K562 (cell line): ENCODE data around the gene FBXW9. TPM values are rescaled to one million over a fixed set of nuclear protein-coding genes. Genes with fewer than 3 reads are reported as not detected.

Experiments used
- ATAC-seq: fragments of 200-7000 bp; cut with Tn5 transposase; 3 replicates; pipeline ENCODE4 v1.9.1; 2020; ENCODE audit warnings: moderate library complexity
- BruUV-seq: library from RNA; stranded (reverse); fragments of 400-500 nt; replicated peaks from 2 replicates; lab custom pipeline; 2021; lab: Mats Ljungman, UMichigan
- CTCF ChIA-PET: fragments of 300-600 bp; formaldehyde crosslinking; extraction: SDS; loops from one replicate; lab custom pipeline; 2021; ENCODE audit warnings: low intra/inter-chr PET ratio; lab: Yijun Ruan, JAX
- POLR2A ChIA-PET: fragments of 300-600, 350-650 bp; sonication (Branson Sonifier 250); formaldehyde crosslinking; extraction: SDS; loops from one replicate; lab custom pipeline; 2021; ENCODE audit warnings: antibody characterized with exemption, inconsistent platforms; lab: Yijun Ruan, JAX
- DNase-seq, 4 experiments: peaks; one replicate each; pipeline versions ENCODE4 v3.0.0 to v3.0.0-alpha.2; 2011 to 2018; ENCODE audit warnings: low spot score in 3 of 4, mixed read lengths in 3 of 4; ENCODE audit errors: extremely low read depth in 1 of 4
- FAIRE-seq: peaks from 2 replicates; lab custom pipeline; 2011; peaks lifted over from hg19 to GRCh38; lab: Jason Lieb, UNC
- H2AFZ ChIP-seq: 2 replicates; pipeline ENCODE4 v1.6.0; 2011; ENCODE audit warnings: low read depth, low read length, control low read depth, inconsistent platforms
- H3K27ac ChIP-seq: fragments of 200-600 bp; 3 replicates; pipeline ENCODE4 v1.8.0; 2011; ENCODE audit warnings: low read depth, mild to moderate bottlenecking, control low read depth, inconsistent platforms, low read length, moderate library complexity, mixed read lengths; ENCODE audit errors: extremely low read depth
- H3K27me3 ChIP-seq, 2 experiments: fragments of 300-600 bp in 1 of 2; 2 replicates in 1 of 2; 3 replicates in 1 of 2; pipeline versions ENCODE4 v1.6.0 to v1.8.0; 2011; ENCODE audit warnings: inconsistent platforms in 2 of 2, low read length in 2 of 2, mild to moderate bottlenecking in 1 of 2, mixed read lengths in 1 of 2, moderate library complexity in 1 of 2; ENCODE audit not compliant: control insufficient read depth in 2 of 2, insufficient read depth in 2 of 2
- H3K36me3 ChIP-seq: fragments of 300-600 bp; 3 replicates; pipeline ENCODE4 v1.8.0; 2011; ENCODE audit warnings: mild to moderate bottlenecking, low read length, inconsistent platforms; ENCODE audit not compliant: control insufficient read depth, insufficient read depth
- H3K4me1 ChIP-seq, 2 experiments: fragments of 200-600 bp in 1 of 2; replicated peaks in 1 of 2; 2 replicates in 1 of 2; 3 replicates in 1 of 2; pipeline versions ENCODE4 v1.5.1 to v1.8.0; 2011; ENCODE audit warnings: inconsistent platforms in 2 of 2, low read length in 2 of 2, mild to moderate bottlenecking in 1 of 2, mixed read lengths in 1 of 2, moderate library complexity in 1 of 2; ENCODE audit not compliant: control insufficient read depth in 2 of 2, insufficient read depth in 2 of 2
- H3K4me2 ChIP-seq: 2 replicates; pipeline ENCODE4 v1.6.1; 2011; ENCODE audit warnings: low read length, control low read depth, inconsistent platforms, mixed read lengths; ENCODE audit not compliant: insufficient read depth
- H3K4me3 ChIP-seq: fragments of 200-600 bp; sonication (generic), shearing (Covaris generic); 2 replicates; pipeline ENCODE4 v1.5.1; 2016; ENCODE audit warnings: control low read depth, inconsistent platforms
- H3K79me2 ChIP-seq: fragments of 200-600 bp; 3 replicates; pipeline ENCODE4 v1.8.0; 2011; ENCODE audit warnings: low read length, inconsistent platforms; ENCODE audit not compliant: control insufficient read depth, insufficient read depth
- H3K9ac ChIP-seq, 2 experiments: 2 replicates each; pipeline versions ENCODE4 v1.6.0 to v1.6.1; 2011; ENCODE audit warnings: low read depth in 2 of 2, low read length in 2 of 2, control low read depth in 1 of 2, inconsistent platforms in 1 of 2, mild to moderate bottlenecking in 1 of 2, mixed read lengths in 1 of 2; ENCODE audit not compliant: insufficient read depth in 1 of 2
- H3K9me1 ChIP-seq: one replicate; pipeline ENCODE4 v1.6.0; 2011; ENCODE audit warnings: inconsistent platforms, mild to moderate bottlenecking, low read length, moderate library complexity; ENCODE audit not compliant: control insufficient read depth, insufficient read depth
- H3K9me3 ChIP-seq: replicated peaks from 2 replicates; pipeline ENCODE4 v1.5.1; 2011; ENCODE audit warnings: low read depth, low read length, inconsistent platforms; ENCODE audit not compliant: control insufficient read depth, insufficient read depth
- H4K20me1 ChIP-seq: replicated peaks from 2 replicates; pipeline ENCODE4 v1.6.1; 2011; ENCODE audit warnings: low read length, inconsistent platforms, mixed read lengths; ENCODE audit not compliant: control insufficient read depth, insufficient read depth
- CUX1 ChIP-seq: fragments of 200-800 bp; sonication (Bioruptor generic); IDR thresholded peaks from 2 replicates; pipeline ENCODE4 v1.6.1; 2016; ENCODE audit warnings: missing genetic modification characterization, missing compliant biosample characterization
- ELK1 ChIP-seq: sonication (generic); formaldehyde crosslinking; IDR thresholded peaks from 2 replicates; pipeline ENCODE4 v1.8.1; 2022; ENCODE audit warnings: missing genetic modification reagents
- HCFC1 ChIP-seq: IDR thresholded peaks from 2 replicates; pipeline ENCODE4 v1.6.1; 2012; ENCODE audit warnings: low read depth, low read length, improper control_type of control experiment
- IFI16 ChIP-seq: fragments of 250-450 bp; sonication (Bioruptor Pico); IDR thresholded peaks from 2 replicates; pipeline ENCODE4 v2.1.2; 2022; ENCODE audit warnings: mild to moderate bottlenecking, inconsistent platforms
- MEIS2 ChIP-seq: fragments of 450-650 bp; IDR thresholded peaks from 2 replicates; pipeline ENCODE4 v1.6.1; 2014; ENCODE audit warnings: mild to moderate bottlenecking; ENCODE audit not compliant: partially characterized antibody
- MXI1 ChIP-seq: IDR thresholded peaks from 2 replicates; pipeline ENCODE4 v1.6.1; 2011; ENCODE audit warnings: low read depth, mild to moderate bottlenecking, improper control_type of control experiment, low read length
- NFIC ChIP-seq: fragments of 450-650 bp; IDR thresholded peaks from 2 replicates; pipeline ENCODE4 v1.6.1; 2017; ENCODE audit warnings: mild to moderate bottlenecking, inconsistent platforms
- PATZ1 ChIP-seq: fragments of 250-450 bp; sonication (Bioruptor Pico); IDR thresholded peaks from 2 replicates; pipeline ENCODE4 v1.5.0; 2020; ENCODE audit warnings: mild to moderate bottlenecking, borderline replicate concordance
- POLR2H ChIP-seq: IDR thresholded peaks from 2 replicates; pipeline ENCODE4 v1.6.1; 2016; ENCODE audit warnings: missing genetic modification characterization, low read depth, mild to moderate bottlenecking, control low read depth, missing compliant biosample characterization, moderate library complexity
- XRCC3 ChIP-seq: fragments of 450-650 bp; IDR thresholded peaks from 2 replicates; pipeline ENCODE4 v1.6.1; 2017; ENCODE audit warnings: mild to moderate bottlenecking, moderate library complexity
- ZNF239 ChIP-seq: fragments of 250-450 bp; sonication (Bioruptor Pico); IDR thresholded peaks from 2 replicates; pipeline ENCODE4 v1.4.0; 2020; ENCODE audit warnings: mild to moderate bottlenecking
- WGBS: fragments of 100-300 bp; shearing (Covaris generic); methylation state at CpG from one replicate; pipeline ENCODE4 v1.1.6; 2016; ENCODE audit warnings: low coverage, mixed read lengths; ENCODE audit not compliant: insufficient coverage; ENCODE audit errors: missing lambda C conversion rate; 5-methylcytosine and 5-hydroxymethylcytosine counted together
- in situ Hi-C: fragments of 300-500 bp; cut with MboI; formaldehyde crosslinking; loops from 4 replicates; pipeline ENCODE4 v1.15.0; 2018; ENCODE audit warnings: inconsistent platforms, mixed read lengths
- intact Hi-C: fragments of 100-400 bp; cut with micrococcal nuclease; formaldehyde crosslinking; loops from 2 replicates; pipeline ENCODE4 v1.14.2; 2022
- polyA plus RNA-seq, 8 experiments: library from polyadenylated mRNA; depleted of rRNA in 4 of 8; stranded (reverse) in 5 of 8; unstranded in 3 of 8; fragments of >200 nt; fragmentation: Nextera tagmentation in 2 of 8; fragmentation: Illumina TruSeq in 1 of 8; extraction: Ambion mirVana in 2 of 8; extraction: Trizol in 1 of 8; gene quantifications; 2 replicates each; pipeline versions ENCODE4 v1.2.1 to v1.2.3, GENCODE V29; 2011 to 2014; ENCODE audit warnings: inconsistent platforms in 1 of 8, missing spikeins in 1 of 8
- total RNA-seq, 7 experiments: library from RNA; depleted of rRNA in 6 of 7; stranded (reverse); fragments of >200 nt in 6 of 7; fragmentation: Illumina TruSeq in 2 of 7; extraction: Trizol in 2 of 7; gene quantifications; 2 replicates each; pipeline versions ENCODE4 v1.2.1 to v1.2.3, GENCODE V29; 2011 to 2021; ENCODE audit warnings: low replicate concordance in 1 of 7

The FBXW9 gene
- total and polyA plus RNA-seq, 9 of the 15 experiments (the other 6 are each of a cell fraction or from before 2014, with no cell fraction given) = 0.23 to 21.7 (median 6.2) TPM

GRCh38 chr19:12685831-12686230 lies 10.6 kb downstream of the FBXW9 start (continued):
- TF ChIP-seq PATZ1 (CRISPR knock-in tag) (no peak), NFIC (no peak), POLR2H (tag) (no peak), MEIS2 (peak; percentile 62)

- ChIA-PET CTCF (no interaction called here), POLR2A (interaction anchor here (0.6 to 4.7 kb wide), 18 partner anchors 10 to 510 kb away, joined by 3 to 39 read pairs (median 4); partner anchors contain the start of genes BEST2, FBXW9 and JUNB)
- peaks cover 0 to 19% of the 10 kb centered on the region in 2 experiments; a peak in 3 of 5 replicates for H3K4me1 ChIP-seq
- WGBS = 1% methylated on average over 66 of the region's 68 CpGs
- in situ Hi-C loops (no loop called here), intact Hi-C loops (no loop called here)
- BruUV-seq = TSS peak; percentile 76
- DNase-seq (peak; percentile 85 to 99 (median 90)), ATAC-seq (peak; percentile 90), FAIRE-seq (peak; percentile 94)
- peak within 1 kb of the TSS; percentile 68 for H3K4me3 ChIP-seq
- peak within 1 kb of the TSS; percentile 98 for H3K4me2 ChIP-seq
- no peaks in the 10 kb centered on the region; the same call in 1 of the 2 replicates for H4K20me1 ChIP-seq
- H3K27me3 ChIP-seq = no peaks in the 10 kb centered on the region
- peak within 1 kb of the TSS; percentile 97 for H3K9ac ChIP-seq
- H3K9me3 ChIP-seq = no peaks in the 10 kb centered on the region
- peaks cover 38% of the 10 kb centered on the region for H3K36me3 ChIP-seq
- peak within 1 kb of the TSS; percentile 96 for H2AFZ ChIP-seq
- peak within 1 kb of the TSS; percentile 98 for H3K27ac ChIP-seq
- no peaks in the 10 kb centered on the region for H3K9me1 ChIP-seq
- H3K79me2 ChIP-seq = peaks cover 13% of the 10 kb centered on the region
- no peak for TF ChIP-seq MXI1
- peak; percentile 89; the same call in 1 of the 2 replicates for TF ChIP-seq ELK1 (CRISPR knock-in tag)
- no peak for TF ChIP-seq IFI16
- peak; percentile 79 for TF ChIP-seq HCFC1
- TF ChIP-seq ZNF239 (CRISPR knock-in tag) = no peak
- no peak for TF ChIP-seq CUX1
- TF ChIP-seq XRCC3 = no peak
Observed at GRCh38 chr19:12681074-12681987, 15.1 kb downstream of the FBXW9 start, which contains the start of gene DHPS. TSS of gene DHPS (minus strand) at chr19:12681880. CDS start at chr19:12681766, 114 bp downstream.
